GM23338 (cell line): Measurements from ENCODE around the gene CACNA1S. TPM values are rescaled to one million over a fixed set of nuclear protein-coding genes. Genes with fewer than 3 reads are reported as not detected.

Experiments
- ATAC-seq: fragments of 200-7000 bp; cut with Tn5 transposase; 3 replicates; pipeline ENCODE4 v1.9.1; 2020
- DNase-seq: peaks from one replicate; pipeline ENCODE4 v3.0.0-alpha.2; 2015; ENCODE audit warnings: low spot score
- H2AFZ ChIP-seq: fragments of 200-600 bp; sonication (generic); 2 replicates; pipeline ENCODE4 v1.8.0; 2016; ENCODE audit warnings: antibody characterized with exemption, mild to moderate bottlenecking, moderate library complexity
- H3F3A ChIP-seq: fragments of 200-600 bp; sonication (generic); replicated peaks from 2 replicates; pipeline ENCODE4 v1.8.0; 2017; ENCODE audit warnings: antibody characterized with exemption, mixed run types, low read depth
- H3K27ac ChIP-seq: fragments of 200-600 bp; sonication (generic); 2 replicates; pipeline ENCODE4 v1.6.1; 2016; ENCODE audit warnings: low read depth
- H3K27me3 ChIP-seq: fragments of 200-600 bp; sonication (generic); 2 replicates; pipeline ENCODE4 v1.8.0; 2016; ENCODE audit warnings: mild to moderate bottlenecking, mixed run types, moderate library complexity; ENCODE audit not compliant: insufficient read depth
- H3K36me3 ChIP-seq: fragments of 200-600 bp; sonication (generic); 2 replicates; pipeline ENCODE4 v1.8.0; 2016; ENCODE audit warnings: mild to moderate bottlenecking; ENCODE audit not compliant: insufficient read depth
- H3K4me1 ChIP-seq: fragments of 200-600 bp; sonication (generic); 2 replicates; pipeline ENCODE4 v1.8.0; 2016; ENCODE audit warnings: mild to moderate bottlenecking, moderate library complexity; ENCODE audit not compliant: insufficient read depth
- H3K4me2 ChIP-seq: fragments of 200-600 bp; sonication (generic); 2 replicates; pipeline ENCODE4 v1.7.1; 2017; ENCODE audit warnings: mixed run types
- H3K4me3 ChIP-seq: fragments of 200-600 bp; sonication (generic); 2 replicates; pipeline ENCODE4 v1.6.1; 2016; ENCODE audit warnings: mixed run types
- H3K79me2 ChIP-seq: fragments of 200-600 bp; sonication (generic); replicated peaks from 2 replicates; pipeline ENCODE4 v1.8.0; 2017; ENCODE audit warnings: mild to moderate bottlenecking; ENCODE audit not compliant: insufficient read depth
- H3K9me2 ChIP-seq: fragments of 200-600 bp; sonication (generic); 2 replicates; pipeline ENCODE4 v1.8.0; 2017; ENCODE audit not compliant: insufficient read depth
- H4K20me1 ChIP-seq: fragments of 200-600 bp; sonication (generic); replicated peaks from 2 replicates; pipeline ENCODE4 v1.8.0; 2017; ENCODE audit warnings: mild to moderate bottlenecking; ENCODE audit not compliant: insufficient read depth
- H3K27ac Mint-ChIP-seq: 2 replicates; pipeline ENCODE4 v1.8.0; 2020; ENCODE audit warnings: inconsistent platforms, mild to moderate bottlenecking, moderate library complexity, mixed read lengths
- H3K27me3 Mint-ChIP-seq: 3 replicates; pipeline ENCODE4 v1.8.0; 2022; ENCODE audit warnings: low read depth, mild to moderate bottlenecking, moderate library complexity, mixed read lengths, inconsistent platforms; ENCODE audit not compliant: insufficient read depth, poor library complexity
- H3K36me3 Mint-ChIP-seq: 3 replicates; pipeline ENCODE4 v1.8.0; 2021; ENCODE audit warnings: low read depth, mild to moderate bottlenecking, inconsistent platforms, moderate library complexity, mixed read lengths
- H3K4me1 Mint-ChIP-seq: 3 replicates; pipeline ENCODE4 v1.8.0; 2020; ENCODE audit warnings: mild to moderate bottlenecking, inconsistent platforms, mixed read lengths
- H3K4me3 Mint-ChIP-seq: 3 replicates; pipeline ENCODE4 v1.8.0; 2021; ENCODE audit warnings: moderate library complexity, mild to moderate bottlenecking, inconsistent platforms, mixed read lengths
- H3K9me3 Mint-ChIP-seq: 3 replicates; pipeline ENCODE4 v1.8.0; 2020; ENCODE audit warnings: moderate library complexity, mild to moderate bottlenecking, inconsistent platforms, mixed read lengths
- CREB1 ChIP-seq: fragments of 250-450 bp; sonication (Bioruptor Pico); IDR thresholded peaks from 2 replicates; pipeline ENCODE4 v1.5.0; 2020; ENCODE audit warnings: low read depth, mild to moderate bottlenecking, moderate library complexity
- EZH2 ChIP-seq: fragments of 200-600 bp; sonication (generic); IDR thresholded peaks from one replicate; pipeline ENCODE4 v1.8.0; 2017; ENCODE audit warnings: antibody characterized with exemption, mild to moderate bottlenecking, low read depth; ENCODE audit not compliant: unreplicated experiment
- JUNB ChIP-seq: IDR thresholded peaks from one replicate; pipeline ENCODE4 v1.6.1; 2016; ENCODE audit warnings: antibody characterized with exemption; ENCODE audit not compliant: unreplicated experiment
- NANOG ChIP-seq: IDR thresholded peaks from 2 replicates; pipeline ENCODE4 v1.6.1; 2016; ENCODE audit warnings: antibody characterized with exemption, borderline replicate concordance
- POLR2AphosphoS5 ChIP-seq: IDR thresholded peaks from 2 replicates; pipeline ENCODE4 v1.6.1; 2016; ENCODE audit warnings: antibody characterized with exemption, low read depth
- STAT1 ChIP-seq: IDR thresholded peaks from one replicate; pipeline ENCODE4 v1.6.1; 2016; ENCODE audit warnings: antibody characterized with exemption; ENCODE audit not compliant: unreplicated experiment
- ZNF114 ChIP-seq: fragments of 250-450 bp; sonication (Bioruptor Pico); IDR thresholded peaks from 2 replicates; pipeline ENCODE4 v1.5.0; 2020; ENCODE audit warnings: mild to moderate bottlenecking, moderate library complexity
- polyA plus RNA-seq: library from polyadenylated mRNA; unstranded; fragments of >200 nt; fragmentation: Nextera tagmentation; extraction: Ambion mirVana; gene quantifications from 2 replicates; pipeline ENCODE4 v1.2.1, GENCODE V29; 2016
- total RNA-seq: library from RNA; depleted of rRNA; stranded (reverse); fragments of >200 nt; shearing (Covaris generic); gene quantifications from 2 replicates; pipeline ENCODE4 v1.2.3, GENCODE V29; 2014
- TF ChIP-seq, protein P1 (sequence below): fragments of 250-450 bp; sonication (Bioruptor Pico); IDR thresholded peaks from 2 replicates; pipeline ENCODE4 v1.5.0; 2020; ENCODE audit warnings: mild to moderate bottlenecking, moderate library complexity
- TF ChIP-seq, protein P2 (sequence below), 2 experiments: fragments of 200-600 bp in 1 of 2; sonication (generic) in 1 of 2; conservative IDR thresholded peaks; 2 replicates each; pipeline versions ENCODE4 v1.5.1 to v1.6.1; 2016 to 2017; ENCODE audit warnings: antibody characterized with exemption in 2 of 2, low read depth in 2 of 2, mild to moderate bottlenecking in 2 of 2, moderate library complexity in 1 of 2
- TF ChIP-seq, protein P3 (sequence below): IDR thresholded peaks from 2 replicates; pipeline ENCODE4 v1.6.1; 2016; ENCODE audit warnings: antibody characterized with exemption

CACNA1S gene
- total and polyA plus RNA-seq, 2 experiments from 2014 or later: 0.03 TPM; not detected in 1

DNA sequence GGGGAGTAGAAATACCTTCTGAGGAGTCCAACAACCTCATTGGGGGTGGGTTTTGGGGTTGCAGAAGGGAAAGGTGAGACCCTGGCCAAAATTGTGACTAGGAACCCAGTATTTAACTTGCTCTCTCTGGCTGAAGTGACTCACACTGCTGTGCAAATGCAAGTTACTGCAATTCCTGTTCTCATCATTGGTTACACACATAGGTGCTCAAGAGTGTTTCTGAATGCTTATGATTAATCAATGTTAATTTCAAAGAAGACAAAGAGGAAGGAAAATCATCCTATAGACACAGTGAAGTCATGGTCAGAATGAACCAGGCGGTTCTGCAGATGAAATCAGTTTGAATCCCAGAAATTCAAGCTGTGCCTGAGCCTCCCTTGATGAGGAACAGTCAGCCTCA lies 11.6 kb upstream of the CACNA1S start:
- no peaks in the 10 kb centered on the region for H3K27me3 ChIP-seq
- Mint-ChIP-seq H3K4me1 (peaks cover 21% of the 10 kb centered on the region), H3K4me3 (no peak overlapping the region), H3K27ac (no peak overlapping the region), H3K9me3 (no peaks in the 10 kb centered on the region), H3K27me3 (peaks cover 19% of the 10 kb centered on the region), H3K36me3 (no peaks in the 10 kb centered on the region; the same call in 2 of the 3 replicates)
- H3K4me3 ChIP-seq: no peak overlapping the region
- H3F3A ChIP-seq: no peaks in the 10 kb centered on the region
- H3K27ac ChIP-seq: no peak overlapping the region
- H3K79me2 ChIP-seq: no peaks in the 10 kb centered on the region
- ATAC-seq: no peak
- H3K36me3 ChIP-seq: no peaks in the 10 kb centered on the region
- H2AFZ ChIP-seq: no peak overlapping the region
- no peak overlapping the region for H3K4me2 ChIP-seq
- no peaks in the 10 kb centered on the region for H3K9me2 ChIP-seq
- peaks cover 8% of the 10 kb centered on the region for H3K4me1 ChIP-seq
- TF ChIP-seq NANOG (no peak), POLR2AphosphoS5 (no peak)
- H4K20me1 ChIP-seq: no peaks in the 10 kb centered on the region; the same call in 1 of the 2 replicates
- DNase-seq: no peak

DNA sequence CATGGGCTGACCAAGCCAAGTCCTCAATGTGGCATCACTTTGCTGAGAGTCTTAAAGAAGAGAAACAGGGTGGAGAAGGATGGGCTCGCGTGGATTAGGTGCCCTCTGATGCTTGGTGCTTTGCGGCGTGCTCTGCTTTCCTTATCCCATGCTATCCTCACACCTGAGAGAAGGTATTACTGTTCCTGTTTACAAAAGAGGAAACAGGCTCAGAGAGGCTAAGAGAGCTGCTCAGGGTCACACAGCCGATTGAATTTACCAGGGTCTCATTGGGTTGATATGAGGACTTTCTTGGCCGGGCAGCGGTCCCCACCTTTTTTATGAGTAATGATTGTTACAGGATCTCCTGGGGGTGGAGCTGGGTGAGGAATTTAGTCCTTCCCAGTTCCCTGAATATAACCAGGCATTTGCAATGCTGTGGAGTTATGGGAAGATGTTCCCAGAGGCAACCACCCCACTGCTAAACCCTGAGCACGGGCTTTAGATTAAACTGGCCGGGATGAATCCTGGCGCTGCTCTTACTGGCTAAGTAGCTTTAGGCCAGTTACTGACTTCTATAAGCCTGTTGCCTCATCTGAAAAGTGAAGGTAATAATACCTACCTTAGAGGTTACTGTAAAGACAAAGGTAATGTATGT lies 10.2 kb upstream of the CACNA1S start:
- Mint-ChIP-seq H3K36me3 (no peaks in the 10 kb centered on the region), H3K9me3 (no peaks in the 10 kb centered on the region), H3K4me3 (no peak overlapping the region), H3K27me3 (peaks cover 14% of the 10 kb centered on the region), H3K4me1 (peaks cover 19% of the 10 kb centered on the region), H3K27ac (no peak overlapping the region)
- Histone ChIP-seq H3K4me1 (peaks cover 8% of the 10 kb centered on the region), H3K79me2 (no peaks in the 10 kb centered on the region), H3F3A (no peaks in the 10 kb centered on the region), H2AFZ (no peak overlapping the region), H3K4me3 (no peak overlapping the region), H3K27me3 (no peaks in the 10 kb centered on the region), H3K4me2 (no peak overlapping the region), H3K27ac (no peak overlapping the region), H4K20me1 (no peaks in the 10 kb centered on the region; the same call in 1 of the 2 replicates), H3K36me3 (no peaks in the 10 kb centered on the region), H3K9me2 (no peaks in the 10 kb centered on the region)
- ATAC-seq: no peak
- no peak for DNase-seq
- TF ChIP-seq, protein P1, sequence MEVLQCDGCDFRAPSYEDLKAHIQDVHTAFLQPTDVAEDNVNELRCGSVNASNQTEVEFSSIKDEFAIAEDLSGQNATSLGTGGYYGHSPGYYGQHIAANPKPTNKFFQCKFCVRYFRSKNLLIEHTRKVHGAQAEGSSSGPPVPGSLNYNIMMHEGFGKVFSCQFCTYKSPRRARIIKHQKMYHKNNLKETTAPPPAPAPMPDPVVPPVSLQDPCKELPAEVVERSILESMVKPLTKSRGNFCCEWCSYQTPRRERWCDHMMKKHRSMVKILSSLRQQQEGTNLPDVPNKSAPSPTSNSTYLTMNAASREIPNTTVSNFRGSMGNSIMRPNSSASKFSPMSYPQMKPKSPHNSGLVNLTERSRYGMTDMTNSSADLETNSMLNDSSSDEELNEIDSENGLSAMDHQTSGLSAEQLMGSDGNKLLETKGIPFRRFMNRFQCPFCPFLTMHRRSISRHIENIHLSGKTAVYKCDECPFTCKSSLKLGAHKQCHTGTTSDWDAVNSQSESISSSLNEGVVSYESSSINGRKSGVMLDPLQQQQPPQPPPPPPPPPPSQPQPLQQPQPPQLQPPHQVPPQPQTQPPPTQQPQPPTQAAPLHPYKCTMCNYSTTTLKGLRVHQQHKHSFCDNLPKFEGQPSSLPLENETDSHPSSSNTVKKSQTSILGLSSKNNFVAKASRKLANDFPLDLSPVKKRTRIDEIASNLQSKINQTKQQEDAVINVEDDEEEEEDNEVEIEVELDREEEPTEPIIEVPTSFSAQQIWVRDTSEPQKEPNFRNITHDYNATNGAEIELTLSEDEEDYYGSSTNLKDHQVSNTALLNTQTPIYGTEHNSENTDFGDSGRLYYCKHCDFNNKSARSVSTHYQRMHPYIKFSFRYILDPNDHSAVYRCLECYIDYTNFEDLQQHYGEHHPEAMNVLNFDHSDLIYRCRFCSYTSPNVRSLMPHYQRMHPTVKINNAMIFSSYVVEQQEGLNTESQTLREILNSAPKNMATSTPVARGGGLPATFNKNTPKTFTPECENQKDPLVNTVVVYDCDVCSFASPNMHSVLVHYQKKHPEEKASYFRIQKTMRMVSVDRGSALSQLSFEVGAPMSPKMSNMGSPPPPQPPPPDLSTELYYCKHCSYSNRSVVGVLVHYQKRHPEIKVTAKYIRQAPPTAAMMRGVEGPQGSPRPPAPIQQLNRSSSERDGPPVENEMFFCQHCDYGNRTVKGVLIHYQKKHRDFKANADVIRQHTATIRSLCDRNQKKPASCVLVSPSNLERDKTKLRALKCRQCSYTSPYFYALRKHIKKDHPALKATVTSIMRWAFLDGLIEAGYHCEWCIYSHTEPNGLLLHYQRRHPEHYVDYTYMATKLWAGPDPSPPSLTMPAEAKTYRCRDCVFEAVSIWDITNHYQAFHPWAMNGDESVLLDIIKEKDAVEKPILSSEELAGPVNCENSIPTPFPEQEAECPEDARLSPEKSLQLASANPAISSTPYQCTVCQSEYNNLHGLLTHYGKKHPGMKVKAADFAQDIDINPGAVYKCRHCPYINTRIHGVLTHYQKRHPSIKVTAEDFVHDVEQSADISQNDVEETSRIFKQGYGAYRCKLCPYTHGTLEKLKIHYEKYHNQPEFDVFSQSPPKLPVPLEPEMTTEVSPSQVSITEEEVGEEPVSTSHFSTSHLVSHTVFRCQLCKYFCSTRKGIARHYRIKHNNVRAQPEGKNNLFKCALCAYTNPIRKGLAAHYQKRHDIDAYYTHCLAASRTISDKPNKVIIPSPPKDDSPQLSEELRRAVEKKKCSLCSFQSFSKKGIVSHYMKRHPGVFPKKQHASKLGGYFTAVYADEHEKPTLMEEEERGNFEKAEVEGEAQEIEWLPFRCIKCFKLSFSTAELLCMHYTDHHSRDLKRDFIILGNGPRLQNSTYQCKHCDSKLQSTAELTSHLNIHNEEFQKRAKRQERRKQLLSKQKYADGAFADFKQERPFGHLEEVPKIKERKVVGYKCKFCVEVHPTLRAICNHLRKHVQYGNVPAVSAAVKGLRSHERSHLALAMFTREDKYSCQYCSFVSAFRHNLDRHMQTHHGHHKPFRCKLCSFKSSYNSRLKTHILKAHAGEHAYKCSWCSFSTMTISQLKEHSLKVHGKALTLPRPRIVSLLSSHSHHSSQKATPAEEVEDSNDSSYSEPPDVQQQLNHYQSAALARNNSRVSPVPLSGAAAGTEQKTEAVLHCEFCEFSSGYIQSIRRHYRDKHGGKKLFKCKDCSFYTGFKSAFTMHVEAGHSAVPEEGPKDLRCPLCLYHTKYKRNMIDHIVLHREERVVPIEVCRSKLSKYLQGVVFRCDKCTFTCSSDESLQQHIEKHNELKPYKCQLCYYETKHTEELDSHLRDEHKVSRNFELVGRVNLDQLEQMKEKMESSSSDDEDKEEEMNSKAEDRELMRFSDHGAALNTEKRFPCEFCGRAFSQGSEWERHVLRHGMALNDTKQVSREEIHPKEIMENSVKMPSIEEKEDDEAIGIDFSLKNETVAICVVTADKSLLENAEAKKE (CRISPR knock-in tag): no peak
- TF ChIP-seq JUNB (no peak), CREB1 (no peak), POLR2AphosphoS5 (no peak), STAT1 (no peak), NANOG (no peak), ZNF114 (CRISPR knock-in tag) (no peak), EZH2 (no peak)
- TF ChIP-seq, protein P2, sequence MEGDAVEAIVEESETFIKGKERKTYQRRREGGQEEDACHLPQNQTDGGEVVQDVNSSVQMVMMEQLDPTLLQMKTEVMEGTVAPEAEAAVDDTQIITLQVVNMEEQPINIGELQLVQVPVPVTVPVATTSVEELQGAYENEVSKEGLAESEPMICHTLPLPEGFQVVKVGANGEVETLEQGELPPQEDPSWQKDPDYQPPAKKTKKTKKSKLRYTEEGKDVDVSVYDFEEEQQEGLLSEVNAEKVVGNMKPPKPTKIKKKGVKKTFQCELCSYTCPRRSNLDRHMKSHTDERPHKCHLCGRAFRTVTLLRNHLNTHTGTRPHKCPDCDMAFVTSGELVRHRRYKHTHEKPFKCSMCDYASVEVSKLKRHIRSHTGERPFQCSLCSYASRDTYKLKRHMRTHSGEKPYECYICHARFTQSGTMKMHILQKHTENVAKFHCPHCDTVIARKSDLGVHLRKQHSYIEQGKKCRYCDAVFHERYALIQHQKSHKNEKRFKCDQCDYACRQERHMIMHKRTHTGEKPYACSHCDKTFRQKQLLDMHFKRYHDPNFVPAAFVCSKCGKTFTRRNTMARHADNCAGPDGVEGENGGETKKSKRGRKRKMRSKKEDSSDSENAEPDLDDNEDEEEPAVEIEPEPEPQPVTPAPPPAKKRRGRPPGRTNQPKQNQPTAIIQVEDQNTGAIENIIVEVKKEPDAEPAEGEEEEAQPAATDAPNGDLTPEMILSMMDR (conservative IDR thresholded peaks at IDR 0.05; ENCODE audit: low read depth in 2 of 2): no peak
- TF ChIP-seq, protein P3, sequence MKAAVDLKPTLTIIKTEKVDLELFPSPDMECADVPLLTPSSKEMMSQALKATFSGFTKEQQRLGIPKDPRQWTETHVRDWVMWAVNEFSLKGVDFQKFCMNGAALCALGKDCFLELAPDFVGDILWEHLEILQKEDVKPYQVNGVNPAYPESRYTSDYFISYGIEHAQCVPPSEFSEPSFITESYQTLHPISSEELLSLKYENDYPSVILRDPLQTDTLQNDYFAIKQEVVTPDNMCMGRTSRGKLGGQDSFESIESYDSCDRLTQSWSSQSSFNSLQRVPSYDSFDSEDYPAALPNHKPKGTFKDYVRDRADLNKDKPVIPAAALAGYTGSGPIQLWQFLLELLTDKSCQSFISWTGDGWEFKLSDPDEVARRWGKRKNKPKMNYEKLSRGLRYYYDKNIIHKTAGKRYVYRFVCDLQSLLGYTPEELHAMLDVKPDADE: no peak
